K562 (cell line): ENCODE results near the gene SHB.

Source experiments
- CTCF ChIP-seq, 3 experiments: IDR thresholded peaks in 2 of 3; conservative IDR thresholded peaks in 1 of 3; 2 replicates each; pipeline ENCODE4 v1.5.1; 2011 to 2012; ENCODE audit warnings: low read length in 3 of 3, mild to moderate bottlenecking in 3 of 3, control low read depth in 2 of 3, improper control_type of control experiment in 1 of 3, inconsistent platforms in 1 of 3, low read depth in 1 of 3, mixed read lengths in 1 of 3, moderate library complexity in 1 of 3; ENCODE audit not compliant: insufficient read depth in 2 of 3
- ELF1 ChIP-seq: fragments of 200-800 bp; sonication (Bioruptor generic); IDR thresholded peaks from 2 replicates; pipeline ENCODE4 v1.6.1; 2016; ENCODE audit warnings: missing genetic modification characterization, missing compliant biosample characterization
- FUS ChIP-seq: fragments of 200-400 bp; formaldehyde crosslinking; optimal IDR thresholded peaks from 2 replicates; pipeline ENCODE3; 2017; ENCODE audit warnings: low read depth, low read length
- GABPA ChIP-seq: fragments of 200-800 bp; sonication (Bioruptor generic); conservative IDR thresholded peaks from 2 replicates; pipeline ENCODE4 v1.6.1; 2016; ENCODE audit warnings: low read depth, missing genetic modification characterization, missing compliant biosample characterization
- HINFP ChIP-seq: fragments of 450-650 bp; conservative IDR thresholded peaks from 2 replicates; pipeline ENCODE4 v1.6.1; 2016; ENCODE audit warnings: missing genetic modification characterization, low read depth, mild to moderate bottlenecking, control low read depth, missing compliant biosample characterization
- IRF2 ChIP-seq: sonication (generic); formaldehyde crosslinking; IDR thresholded peaks from 2 replicates; pipeline ENCODE4 v1.8.1; 2022; ENCODE audit warnings: mild to moderate bottlenecking, missing genetic modification reagents
- MAX ChIP-seq: sonication (generic); formaldehyde crosslinking; IDR thresholded peaks from 2 replicates; pipeline ENCODE4 v1.9.0; 2022; ENCODE audit warnings: mild to moderate bottlenecking, missing genetic modification reagents
- MLLT1 ChIP-seq, 2 experiments: fragments of 450-650 bp; IDR thresholded peaks; 2 replicates each; pipeline ENCODE4 v1.6.1; 2016
- NFATC3 ChIP-seq: fragments of 450-650 bp; IDR thresholded peaks from 2 replicates; pipeline ENCODE4 v1.6.1; 2017; ENCODE audit warnings: mild to moderate bottlenecking
- NR2C1 ChIP-seq, 2 experiments: fragments of 450-650 bp; IDR thresholded peaks; 2 replicates each; pipeline ENCODE4 v1.6.1; 2017; ENCODE audit warnings: mild to moderate bottlenecking in 2 of 2, antibody characterized with exemption in 1 of 2, inconsistent platforms in 1 of 2, missing compliant biosample characterization in 1 of 2, missing genetic modification characterization in 1 of 2
- PHF8 ChIP-seq: fragments of 200-600 bp; sonication (generic); IDR thresholded peaks from 2 replicates; pipeline ENCODE4 v1.6.1; 2012; ENCODE audit warnings: mixed run types, mild to moderate bottlenecking, inconsistent platforms, low read length, moderate library complexity, borderline replicate concordance
- ZNF263 ChIP-seq: sonication (generic); formaldehyde crosslinking; IDR thresholded peaks from 2 replicates; pipeline ENCODE4 v1.8.0; 2022; ENCODE audit warnings: mild to moderate bottlenecking, missing genetic modification reagents, borderline replicate concordance

GRCh38 chr9:38039907-38040682 lies 28.9 kb downstream of the SHB start:
- TF ChIP-seq MLLT1 (IDR thresholded peaks at IDR 0.05) = no peak
- TF ChIP-seq NFATC3 = no peak
- no peak for TF ChIP-seq FUS
- no peak for TF ChIP-seq IRF2
- 0 out of 2 replicates have a peak, but pooled peaks have one; percentile 0 for TF ChIP-seq PHF8
- TF ChIP-seq HINFP = no peak
- TF ChIP-seq ELF1 (tag) = no peak
- peak in 2 of 3 experiments; percentile 8 to 15; a peak in 1 of 6 replicates for TF ChIP-seq CTCF (IDR thresholded peaks at IDR 0.05 in 2 of 3, conservative IDR thresholded peaks at IDR 0.05 in 1 of 3; ENCODE audit: insufficient read depth in 2 of 3, low read depth in 1 of 3, low read length in 3 of 3)
- no peak for TF ChIP-seq NR2C1 (IDR thresholded peaks at IDR 0.05)
- TF ChIP-seq NR2C1 (tag; IDR thresholded peaks at IDR 0.05) = no peak
- no peak for TF ChIP-seq ZNF263 (CRISPR knock-in tag)
- peak; percentile 33; the same call in 1 of the 2 replicates for TF ChIP-seq MAX (CRISPR knock-in tag)
- no peak for TF ChIP-seq GABPA (tag)
